OCI-LY3 (cell line): Measurements from ENCODE around the gene PDE7B.

Experiments used
- H2AFZ ChIP-seq: fragments of 200-600, 300-600 bp; shearing (Covaris generic); 2 replicates; pipeline ENCODE4 v1.6.0; 2014; ENCODE audit warnings: antibody characterized with exemption, low read depth, low read length
- H3K27ac ChIP-seq: fragments of 200-600, 300-600 bp; sonication (generic); 2 replicates; pipeline ENCODE4 v1.5.1; 2014; ENCODE audit warnings: mild to moderate bottlenecking, low read length, moderate library complexity, mixed read lengths
- H3K27me3 ChIP-seq: fragments of 200-600, 300-600 bp; sonication (generic); 2 replicates; pipeline ENCODE4 v1.6.1; 2014; ENCODE audit warnings: low read depth, low read length, mixed read lengths
- H3K36me3 ChIP-seq: fragments of 200-600, 300-600 bp; sonication (generic); replicated peaks from 2 replicates; pipeline ENCODE3; 2014; ENCODE audit warnings: low read depth, low read length, mixed read lengths
- H3K4me1 ChIP-seq: fragments of 300-600, 200-600 bp; sonication (generic); 2 replicates; pipeline ENCODE4 v1.6.1; 2014; ENCODE audit warnings: low read length, mixed read lengths
- H3K4me2 ChIP-seq: fragments of 200-600, 300-600 bp; sonication (generic); 2 replicates; pipeline ENCODE4 v1.6.1; 2014; ENCODE audit warnings: low read length, mixed read lengths
- H3K4me3 ChIP-seq: fragments of 300-600, 200-600 bp; sonication (generic); 2 replicates; pipeline ENCODE4 v1.5.1; 2014; ENCODE audit warnings: antibody characterized with exemption, mild to moderate bottlenecking, low read length, moderate library complexity
- H3K79me2 ChIP-seq: fragments of 300-600, 200-600 bp; shearing (Covaris generic); 2 replicates; pipeline ENCODE4 v1.6.1; 2014; ENCODE audit warnings: mild to moderate bottlenecking, low read length, mixed read lengths
- H3K9ac ChIP-seq: fragments of 300-600, 200-600 bp; shearing (Covaris generic); 2 replicates; pipeline ENCODE4 v1.6.0; 2014; ENCODE audit warnings: mild to moderate bottlenecking, low read length, moderate library complexity
- H3K9me3 ChIP-seq: fragments of 200-600, 300-600 bp; shearing (Covaris generic); 2 replicates; pipeline ENCODE4 v1.6.1; 2014; ENCODE audit warnings: low read length, mixed read lengths; ENCODE audit not compliant: insufficient read depth
- H4K20me1 ChIP-seq: fragments of 200-600, 300-600 bp; sonication (generic); 2 replicates; pipeline ENCODE4 v1.6.1; 2016; ENCODE audit warnings: low read length, mixed read lengths; ENCODE audit not compliant: insufficient read depth
- CTCF ChIP-seq: fragments of 200-600, 300-600 bp; sonication (generic); IDR thresholded peaks from 2 replicates; pipeline ENCODE4 v1.5.1; 2014; ENCODE audit warnings: antibody characterized with exemption, low read length, low read depth
- EZH2phosphoT487 ChIP-seq: fragments of 200-600 bp; shearing (Covaris generic); IDR thresholded peaks from 2 replicates; pipeline ENCODE4 v1.6.1; 2018; ENCODE audit warnings: antibody characterized with exemption, mixed run types, low read depth

PDE7B gene

GRCh38 chr6:136067731-136068341 lies 216.3 kb downstream of the PDE7B start:
- no peaks in the 10 kb centered on the region for H3K4me1 ChIP-seq
- no peak overlapping the region for H2AFZ ChIP-seq
- no peaks in the 10 kb centered on the region for H3K9me3 ChIP-seq
- no peak overlapping the region for H3K9ac ChIP-seq
- TF ChIP-seq CTCF, result no peak
- no peak for TF ChIP-seq EZH2phosphoT487
- H3K36me3 ChIP-seq, result no peaks in the 10 kb centered on the region
- H3K27ac ChIP-seq, result no peak overlapping the region
- H3K27me3 ChIP-seq, result no peaks in the 10 kb centered on the region
- no peaks in the 10 kb centered on the region for H3K79me2 ChIP-seq
- H4K20me1 ChIP-seq, result no peaks in the 10 kb centered on the region
- no peak overlapping the region for H3K4me3 ChIP-seq
- no peak overlapping the region for H3K4me2 ChIP-seq

DNA sequence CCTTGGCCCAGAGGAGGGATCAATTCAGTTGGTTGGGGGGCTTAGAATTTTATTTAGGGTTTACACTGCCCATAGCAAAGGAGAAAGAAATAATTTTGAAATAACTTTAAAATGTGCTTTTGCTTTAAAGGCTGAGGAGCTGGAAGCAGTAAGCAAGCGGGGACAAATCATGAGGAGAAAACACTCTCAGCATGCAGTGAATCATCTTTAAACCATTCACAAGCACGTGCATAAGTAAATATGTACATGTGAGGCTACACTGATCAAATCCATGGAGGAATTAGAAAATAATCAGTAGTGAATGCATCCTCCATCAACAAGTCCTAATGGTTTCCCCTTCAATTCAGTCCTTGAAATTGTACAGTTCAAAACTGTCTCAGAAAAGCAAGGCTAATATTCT lies 217.6 kb downstream of the PDE7B start:
- TF ChIP-seq EZH2phosphoT487 (no peak), CTCF (no peak)
- Histone ChIP-seq H3K4me1 (no peaks in the 10 kb centered on the region), H3K27me3 (no peaks in the 10 kb centered on the region), H2AFZ (no peak overlapping the region), H3K36me3 (no peaks in the 10 kb centered on the region), H3K9ac (no peak overlapping the region), H3K4me3 (no peak overlapping the region), H3K9me3 (no peaks in the 10 kb centered on the region), H3K79me2 (no peaks in the 10 kb centered on the region), H3K4me2 (no peak overlapping the region), H3K27ac (no peak overlapping the region), H4K20me1 (no peaks in the 10 kb centered on the region)

- Histone ChIP-seq H3K4me2 (no peak overlapping the region), H3K79me2 (no peaks in the 10 kb centered on the region), H3K36me3 (no peaks in the 10 kb centered on the region), H2AFZ (no peak overlapping the region), H3K9ac (no peak overlapping the region), H4K20me1 (no peaks in the 10 kb centered on the region), H3K4me1 (no peaks in the 10 kb centered on the region), H3K9me3 (no peaks in the 10 kb centered on the region), H3K27me3 (no peaks in the 10 kb centered on the region), H3K4me3 (no peak overlapping the region), H3K27ac (no peak overlapping the region)
- TF ChIP-seq CTCF, result no peak
- TF ChIP-seq EZH2phosphoT487, result no peak
Measured at GRCh38 chr6:136070815-136071214, 219.3 kb downstream of the PDE7B start.

DNA sequence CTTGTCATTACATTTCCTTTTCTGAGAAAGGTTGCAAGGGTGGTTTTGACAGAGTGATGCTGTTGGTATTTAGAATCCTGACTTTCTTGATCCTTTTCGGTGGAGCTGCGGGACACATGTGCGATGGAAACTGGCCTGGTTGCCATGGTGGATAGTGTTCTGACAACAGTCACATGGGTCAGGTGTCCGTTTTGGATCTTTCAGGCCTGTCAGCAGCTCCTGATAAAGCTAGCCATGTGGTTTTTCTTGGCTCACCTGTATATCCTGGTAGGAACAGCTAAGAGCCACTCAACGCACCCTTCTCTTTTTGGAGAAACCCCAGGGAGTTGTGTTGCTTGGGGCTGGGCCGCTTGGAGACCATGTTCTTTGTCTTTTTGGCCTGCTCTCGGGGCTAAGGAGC lies 221.2 kb downstream of the PDE7B start:
- no peaks in the 10 kb centered on the region for H3K27me3 ChIP-seq
- H2AFZ ChIP-seq, result no peak overlapping the region
- no peak overlapping the region for H3K9ac ChIP-seq

More for the DNA sequence above, 221.2 kb downstream of the PDE7B start:
- Histone ChIP-seq H3K4me2 (no peak overlapping the region), H3K36me3 (no peaks in the 10 kb centered on the region), H3K27ac (no peak overlapping the region), H3K4me3 (no peak overlapping the region), H3K79me2 (no peaks in the 10 kb centered on the region), H3K4me1 (no peaks in the 10 kb centered on the region), H3K9me3 (no peaks in the 10 kb centered on the region), H4K20me1 (no peaks in the 10 kb centered on the region)
- TF ChIP-seq CTCF (no peak), EZH2phosphoT487 (no peak)
